OCI-M2 (cell line): ENCODE data around the gene CELA2A.
"Not testable (repeated sequence)": the region's sequence is repeated elsewhere in the genome, so short reads cannot be mapped to it uniquely, and the experiment has no call there.

Experiments used
- DNase-seq: peaks from one replicate; lab custom pipeline; 2025; ENCODE audit not compliant: unreplicated experiment; lab: John Stamatoyannopoulos, UW

The CELA2A gene

DNA sequence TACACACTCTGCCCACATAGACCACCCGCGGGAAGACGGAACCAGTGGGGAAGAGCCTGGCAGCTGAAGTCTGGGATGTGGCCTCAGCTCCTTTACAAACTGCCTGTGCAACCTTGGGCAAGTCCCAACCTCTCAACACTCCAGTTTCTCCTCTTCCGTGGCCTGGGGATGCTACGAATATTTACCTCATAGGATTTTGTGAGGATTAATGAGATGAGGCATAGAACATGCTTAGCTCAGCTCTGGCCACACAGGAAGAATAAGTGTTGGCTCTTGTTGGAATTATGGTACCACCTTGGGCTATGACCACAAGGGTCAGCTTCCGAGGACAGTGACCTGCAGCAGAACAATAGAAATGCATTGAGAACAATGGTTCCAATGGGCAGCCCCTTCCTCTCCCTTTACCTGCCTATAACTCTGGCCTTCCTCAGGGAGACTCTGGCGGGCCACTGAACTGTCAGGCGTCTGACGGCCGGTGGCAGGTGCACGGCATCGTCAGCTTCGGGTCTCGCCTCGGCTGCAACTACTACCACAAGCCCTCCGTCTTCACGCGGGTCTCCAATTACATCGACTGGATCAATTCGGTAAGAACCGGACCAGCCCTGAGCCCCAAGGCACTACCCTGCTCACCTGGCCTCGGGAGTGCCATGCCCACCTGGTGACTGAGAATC, 10.6 kb downstream of the CELA2A start:
- DNase-seq = not testable (repeated sequence)

DNA sequence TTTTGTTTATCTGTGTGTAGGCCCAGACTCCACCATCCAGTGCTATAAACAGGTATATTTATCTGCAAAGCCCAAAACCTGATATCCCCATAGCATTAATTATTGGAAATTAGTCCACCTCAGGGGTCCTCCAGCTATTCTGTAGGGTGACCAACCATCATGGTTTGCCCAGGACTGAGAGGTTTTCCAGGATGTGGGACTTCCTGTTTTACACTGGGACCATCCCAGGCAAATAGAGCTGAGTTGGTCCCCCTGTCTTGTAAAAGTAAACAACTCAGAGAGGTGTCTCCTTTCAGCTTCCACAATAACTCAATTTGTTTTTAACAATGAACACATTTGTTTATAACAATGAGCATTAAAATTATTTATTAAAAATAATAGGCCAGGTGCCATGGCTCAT, 11.6 kb downstream of the CELA2A start:
- no peak for DNase-seq

DNA sequence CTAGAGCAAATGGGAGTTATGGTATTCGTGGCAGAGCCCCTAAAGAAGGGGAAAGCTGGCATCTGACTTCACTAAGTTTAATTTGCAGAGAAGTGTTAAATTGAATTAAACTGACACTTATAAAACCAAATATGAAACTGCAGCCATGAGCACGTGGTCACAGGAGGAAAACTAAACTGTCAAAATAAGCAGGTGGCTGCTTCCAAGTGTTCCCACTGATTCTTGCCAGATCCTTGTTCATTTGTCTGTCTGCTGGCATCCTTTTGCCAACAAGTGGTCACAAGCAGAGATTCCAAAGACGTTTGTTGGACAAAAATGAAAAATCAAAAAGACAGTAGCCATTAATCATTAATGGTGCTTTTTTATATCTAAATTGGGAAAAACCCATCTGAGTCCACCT, 12.8 kb downstream of the CELA2A start:
- DNase-seq = no peak

DNA sequence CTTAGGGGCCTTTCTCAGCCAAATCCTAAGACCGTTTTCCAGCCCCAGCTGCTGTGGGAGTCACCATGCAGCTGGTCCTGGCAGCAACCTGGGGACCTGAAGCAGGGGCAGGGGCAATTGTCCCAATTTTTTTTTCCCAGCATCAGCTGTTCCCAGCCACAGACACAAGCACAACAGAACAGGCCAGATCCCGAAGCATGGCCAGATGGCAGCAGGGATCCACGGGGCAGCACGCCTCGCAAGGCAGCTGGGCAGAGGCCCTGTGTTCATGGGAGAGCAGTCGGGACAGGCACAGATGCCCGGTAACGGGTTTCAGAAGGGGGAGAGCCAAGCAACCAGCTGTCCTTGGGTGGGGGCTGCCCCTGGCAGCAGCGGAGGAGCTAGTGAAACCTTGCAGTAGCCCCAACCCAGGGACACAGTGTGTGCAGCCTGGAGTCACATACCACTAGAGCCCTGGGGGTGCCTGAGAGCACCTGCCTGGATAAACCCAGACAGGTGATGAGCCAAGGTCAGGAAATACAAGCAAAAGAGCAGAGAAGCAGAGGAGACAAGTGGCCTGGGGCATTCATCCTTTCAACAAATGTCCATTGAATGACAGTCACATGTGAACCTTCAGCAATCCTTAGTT, 13.4 kb downstream of the CELA2A start:
- not testable (repeated sequence) for DNase-seq

DNA sequence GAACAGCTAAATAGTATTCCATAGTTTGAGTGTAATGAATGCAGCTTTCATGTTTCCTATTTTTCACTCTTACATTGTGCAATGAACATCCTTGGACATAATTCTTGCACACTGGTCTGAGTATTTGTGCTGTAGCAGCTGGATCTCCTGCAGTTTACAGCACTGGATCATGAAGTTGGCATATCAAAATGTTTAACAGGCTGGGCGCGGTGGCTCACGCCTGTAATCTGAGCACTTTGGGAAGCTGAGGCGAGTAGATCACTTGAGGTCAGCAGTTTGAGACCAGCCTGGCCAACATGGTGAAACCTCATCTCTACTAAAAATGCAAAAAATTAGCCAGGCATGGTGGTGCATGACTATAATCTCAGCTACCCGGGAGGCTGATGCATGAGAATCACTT, 14.5 kb downstream of the CELA2A start:
- not testable (repeated sequence) for DNase-seq

DNA sequence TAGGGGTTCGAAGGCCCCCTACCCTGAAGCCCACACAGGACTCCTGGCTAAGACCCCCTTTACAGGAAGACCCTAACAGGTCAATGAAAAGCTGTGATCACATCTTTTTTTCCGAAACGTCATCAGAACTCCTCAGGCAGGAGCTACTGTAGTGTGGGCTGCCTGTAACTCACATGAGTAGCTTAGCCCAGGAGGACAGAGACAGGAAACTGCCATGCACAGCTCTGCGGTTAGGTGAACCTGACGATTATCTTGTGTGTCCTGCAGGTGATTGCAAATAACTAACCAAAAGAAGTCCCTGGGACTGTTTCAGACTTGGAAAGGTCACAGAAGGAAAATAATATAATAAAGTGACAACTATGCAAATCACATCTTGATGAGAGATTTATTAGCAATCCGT, 15.2 kb downstream of the CELA2A start:
- not testable (repeated sequence) for DNase-seq

DNA sequence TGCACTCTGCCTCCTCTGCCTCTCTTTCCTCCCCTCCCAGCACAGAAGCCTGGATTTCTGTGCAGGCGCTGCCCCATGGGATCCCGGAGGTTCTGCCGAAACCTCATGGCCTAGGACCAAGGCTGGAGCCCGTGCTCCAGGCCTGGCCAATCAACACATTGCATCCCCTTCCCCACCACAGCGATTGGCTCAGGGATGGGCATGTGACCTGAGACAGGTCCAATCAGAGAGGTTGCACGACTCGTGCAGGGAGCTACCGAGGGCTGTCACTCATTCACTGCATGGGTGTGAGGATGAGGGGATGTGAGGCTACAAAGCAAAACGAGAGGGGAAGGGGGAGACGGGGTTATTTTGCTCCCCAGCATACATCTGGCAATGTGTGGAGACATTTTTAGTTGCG, 16.1 kb downstream of the CELA2A start:
- no peak for DNase-seq

DNA sequence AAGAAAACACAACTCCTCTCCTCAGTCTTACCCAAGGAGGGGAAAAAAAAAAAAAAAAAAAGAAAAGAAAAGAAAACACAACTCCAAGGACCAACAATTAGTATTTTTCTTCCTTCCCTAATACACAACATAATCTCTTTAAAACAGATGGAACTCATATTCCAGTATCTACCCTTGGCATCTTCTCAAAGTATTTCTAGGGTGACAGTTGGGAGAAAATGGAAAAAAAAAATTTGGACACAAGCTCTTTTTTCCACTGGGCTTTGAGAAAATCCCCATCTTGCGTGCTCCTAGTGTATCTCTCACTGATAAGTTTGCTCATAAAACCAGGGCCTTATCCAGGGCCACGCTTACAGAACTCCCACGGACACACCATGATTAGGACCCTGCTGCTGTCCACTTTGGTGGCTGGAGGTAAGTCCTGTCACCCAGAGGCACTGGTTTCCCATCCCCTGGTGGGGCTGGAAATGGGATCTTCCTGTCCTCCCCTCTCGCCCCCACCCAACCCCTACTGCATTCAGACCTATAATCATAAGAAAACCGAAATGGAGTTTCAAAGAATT, 19.3 kb downstream of the CELA2A start, which contains the start of gene CELA2B:
TSS of gene CELA2B (plus strand) at position 353 of the 563 bp plus-strand sequence. CDS start at position 375, 22 bp downstream.
- DNase-seq = no peak

DNA sequence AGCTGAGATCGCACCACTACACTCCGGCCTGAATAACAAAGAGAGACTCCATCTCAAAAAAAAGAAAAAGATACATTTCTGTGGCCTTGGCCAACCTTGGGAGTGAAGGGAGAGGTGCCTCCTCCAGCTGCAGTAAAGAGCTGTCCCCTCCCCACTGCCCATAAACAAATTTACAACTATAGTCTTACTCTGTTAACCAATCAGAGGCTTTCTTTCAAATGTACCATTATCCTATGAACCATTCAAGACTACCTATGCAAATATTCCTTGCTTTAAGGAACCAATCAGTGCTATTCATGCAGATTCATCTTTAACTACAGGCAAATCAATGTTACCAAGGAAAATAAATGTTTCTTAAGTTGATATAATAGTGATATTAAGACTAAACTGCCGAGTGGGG, 20.4 kb downstream of the CELA2A start:
- DNase-seq = no peak

DNA sequence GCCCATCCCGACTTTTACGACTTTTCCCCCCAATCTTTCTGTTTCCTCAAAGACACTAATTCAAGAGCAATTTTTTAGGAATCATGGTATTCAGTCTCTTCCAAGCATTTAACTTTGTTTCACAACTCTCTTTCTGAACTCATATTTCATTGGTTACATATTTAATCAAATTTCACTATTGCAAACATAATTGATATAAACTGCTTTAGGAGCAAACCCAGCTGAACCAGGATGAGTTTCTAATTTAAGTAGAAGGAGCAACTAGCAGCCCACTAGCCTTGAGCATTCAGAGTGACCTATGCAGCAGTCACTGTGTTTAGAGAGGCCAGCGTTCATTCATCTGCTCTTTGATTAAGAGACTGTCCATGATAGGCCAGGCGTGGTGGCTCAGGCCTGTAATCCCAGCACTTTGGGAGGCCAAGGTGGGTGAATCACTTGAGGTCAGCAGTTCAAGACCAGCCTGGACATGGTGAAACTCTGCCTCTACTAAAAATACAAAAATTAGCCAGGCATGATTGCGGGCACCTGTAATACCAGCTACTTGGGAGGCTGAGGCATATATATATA, 21.2 kb downstream of the CELA2A start:
- no peak for DNase-seq

DNA sequence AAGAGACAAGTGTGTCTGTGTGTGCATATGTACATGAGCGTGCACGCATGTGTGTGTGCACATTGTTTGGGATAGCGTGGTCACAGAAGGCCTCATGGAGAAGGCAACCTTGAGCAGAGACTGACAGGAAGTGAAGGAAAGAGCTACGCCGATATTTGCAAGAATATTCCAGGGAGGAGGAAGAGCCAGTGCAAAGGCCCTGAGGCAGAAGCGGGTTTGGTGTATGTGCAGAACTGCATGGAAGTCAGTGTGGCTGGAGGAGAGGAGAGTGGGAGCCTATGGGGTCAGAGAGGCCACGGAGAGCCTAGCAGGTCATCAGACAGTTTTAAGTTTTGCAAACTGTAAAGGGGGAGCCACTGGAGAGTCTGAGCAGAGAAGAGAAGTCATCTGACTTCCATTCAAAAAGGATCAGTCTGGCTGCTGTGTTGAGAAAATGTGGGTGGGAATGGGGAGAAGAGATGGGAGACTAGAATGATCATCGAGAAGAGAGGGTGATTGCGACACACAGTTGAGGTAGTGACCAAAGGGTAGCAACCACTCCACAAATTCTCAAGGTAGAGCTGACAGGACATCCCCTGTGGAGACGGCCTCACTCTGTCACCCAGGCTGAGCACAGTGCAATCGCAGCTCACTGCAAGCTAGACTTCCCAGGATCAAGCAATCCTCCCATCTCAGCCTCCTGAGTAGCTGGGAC, 23.3 kb downstream of the CELA2A start:
- DNase-seq = no peak

DNA sequence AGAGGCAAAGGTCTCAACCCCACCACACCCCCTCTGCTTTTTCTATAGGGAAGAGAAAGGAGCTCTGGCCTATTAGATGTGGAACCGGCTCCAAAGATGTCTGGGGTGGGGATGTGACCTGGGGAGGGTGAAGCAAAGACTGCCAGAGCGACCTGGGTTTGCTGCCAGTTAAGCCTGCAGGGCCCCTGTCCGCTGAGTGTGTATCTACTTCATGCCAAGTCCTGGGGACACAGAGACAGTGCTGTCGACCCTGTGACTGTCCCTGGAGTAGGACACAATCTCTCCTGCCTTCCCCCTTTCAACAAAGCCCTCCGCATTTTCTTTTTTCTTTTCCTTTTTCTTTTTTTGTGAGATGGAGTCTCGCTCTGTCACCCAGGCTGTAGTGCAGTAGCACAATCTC, 25.9 kb downstream of the CELA2A start:
- DNase-seq = not testable (repeated sequence)

DNA sequence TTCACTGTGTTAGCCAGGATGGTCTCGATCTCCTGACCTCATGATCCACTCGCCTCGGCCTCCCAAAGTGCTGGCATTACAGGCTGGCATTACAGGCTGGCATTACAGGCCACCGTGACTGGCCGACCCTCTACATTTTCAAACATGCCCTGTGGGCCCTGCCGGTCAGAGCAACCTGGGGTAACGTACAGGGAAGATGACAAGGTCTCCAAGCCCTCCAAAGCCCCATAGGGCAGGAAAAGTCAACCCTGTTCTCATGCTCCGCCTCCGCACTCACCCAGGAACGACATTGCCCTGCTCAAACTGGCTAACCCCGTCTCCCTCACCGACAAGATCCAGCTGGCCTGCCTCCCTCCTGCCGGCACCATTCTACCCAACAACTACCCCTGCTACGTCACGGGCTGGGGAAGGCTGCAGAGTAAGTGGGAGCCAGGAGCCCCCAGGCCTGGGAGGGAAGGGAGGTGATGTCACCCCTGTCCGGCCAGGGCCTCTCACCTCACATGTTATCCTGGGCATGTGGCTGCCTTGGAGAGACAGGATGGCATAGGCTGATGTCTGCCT, 26.5 kb downstream of the CELA2A start:
- DNase-seq = not testable (repeated sequence)

DNA sequence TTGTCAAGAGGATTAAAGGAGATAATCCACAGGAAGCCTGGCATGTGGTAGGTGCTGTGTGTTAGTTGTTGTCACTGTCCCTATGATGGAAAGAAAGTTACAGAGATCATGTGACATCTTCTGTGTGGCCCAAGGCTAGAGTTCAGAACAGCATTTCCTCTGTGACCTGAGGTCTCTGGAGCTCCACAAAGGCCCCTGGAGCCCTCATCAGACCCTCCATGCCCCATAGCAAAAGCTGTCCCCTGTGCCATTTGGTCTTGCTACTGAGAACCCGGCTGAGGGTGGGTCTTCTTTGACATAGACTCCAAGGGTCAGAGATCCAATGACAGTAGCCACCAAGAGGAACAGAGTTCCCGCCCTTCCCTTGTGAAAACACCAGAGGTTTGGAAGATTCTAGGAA, 27.4 kb downstream of the CELA2A start:
- no peak for DNase-seq

DNA sequence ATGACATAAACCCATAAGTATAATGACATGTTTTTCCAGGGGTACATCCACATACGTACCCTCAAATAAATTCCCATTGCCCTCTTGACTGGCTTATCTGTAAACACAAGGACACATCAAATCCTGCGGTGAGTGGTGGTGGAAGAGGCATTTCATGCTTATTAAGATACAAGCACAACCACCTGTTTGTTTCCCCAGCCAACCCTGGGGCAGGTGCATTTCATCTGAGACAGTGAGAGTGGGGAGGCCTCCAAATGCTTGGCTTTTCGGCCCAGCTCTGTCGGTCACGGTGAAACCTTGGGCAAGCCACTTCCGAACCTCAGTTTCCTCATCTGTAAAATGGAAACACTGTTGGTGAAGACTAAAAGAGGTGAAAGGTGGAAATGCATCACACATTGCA, 27.9 kb downstream of the CELA2A start:
- DNase-seq = not testable (repeated sequence)

DNA sequence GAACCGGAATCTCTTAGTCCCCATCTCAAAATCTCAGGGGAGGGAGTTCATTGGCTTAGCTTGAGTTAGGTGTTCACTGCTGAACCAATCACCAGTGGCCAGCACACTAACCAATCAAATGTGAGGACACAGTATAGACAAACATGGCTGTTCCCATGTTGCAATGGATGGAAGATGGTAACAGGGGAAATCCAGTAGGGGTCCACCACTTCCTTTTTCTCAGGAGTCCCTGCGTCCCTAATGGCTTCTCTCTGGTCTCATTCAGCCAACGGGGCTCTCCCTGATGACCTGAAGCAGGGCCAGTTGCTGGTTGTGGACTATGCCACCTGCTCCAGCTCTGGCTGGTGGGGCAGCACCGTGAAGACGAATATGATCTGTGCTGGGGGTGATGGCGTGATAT, 29.1 kb downstream of the CELA2A start:
- DNase-seq = no peak

DNA sequence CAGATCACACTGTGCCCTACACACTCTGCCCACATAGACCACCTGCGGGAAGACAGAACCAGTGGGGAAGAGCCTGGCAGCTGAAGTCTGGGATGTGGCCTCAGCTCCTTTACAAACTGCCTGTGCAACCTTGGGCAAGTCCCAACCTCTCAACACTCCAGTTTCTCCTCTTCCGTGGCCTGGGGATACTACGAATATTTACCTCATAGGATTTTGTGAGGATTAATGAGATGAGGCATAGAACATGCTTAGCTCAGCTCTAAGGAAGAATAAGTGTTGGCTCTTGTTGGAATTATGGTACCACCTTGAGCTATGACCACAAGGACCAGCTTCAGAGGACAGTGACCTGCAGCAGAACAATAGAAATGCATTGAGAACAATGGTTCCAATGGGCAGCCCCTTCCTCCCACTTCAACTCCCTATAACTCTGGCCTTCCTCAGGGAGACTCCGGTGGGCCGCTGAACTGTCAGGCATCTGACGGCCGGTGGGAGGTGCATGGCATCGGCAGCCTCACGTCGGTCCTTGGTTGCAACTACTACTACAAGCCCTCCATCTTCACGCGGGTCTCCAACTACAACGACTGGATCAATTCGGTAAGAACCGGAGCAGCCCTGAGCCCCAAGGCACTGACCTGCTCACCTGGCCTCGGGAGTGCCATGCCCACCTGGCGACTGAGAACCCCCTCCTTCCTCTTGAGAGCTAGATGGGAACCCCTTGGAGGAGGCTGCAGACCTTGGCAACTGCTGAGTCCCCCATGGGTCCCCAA, 30.5 kb downstream of the CELA2A start:
- DNase-seq = not testable (repeated sequence)

DNA sequence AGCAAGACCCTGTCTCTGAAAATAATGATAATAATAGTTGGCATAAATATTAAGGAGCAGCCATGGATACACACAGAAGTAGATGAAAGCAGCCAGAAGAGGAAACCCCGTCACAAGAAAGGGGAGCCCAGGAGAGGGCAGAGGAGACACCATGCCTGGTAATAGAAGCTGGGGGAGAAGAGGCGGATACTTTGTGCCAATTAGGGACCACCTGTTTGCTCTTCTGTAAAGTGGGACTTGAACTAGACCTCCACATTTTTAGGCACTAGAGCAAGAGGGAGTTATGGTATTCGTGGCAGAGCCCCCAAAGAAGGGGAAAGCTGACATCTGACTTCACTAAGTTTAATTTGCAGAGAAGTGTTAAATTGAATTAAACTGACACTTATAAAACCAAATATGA, 31.8 kb downstream of the CELA2A start:
- DNase-seq = no peak

DNA sequence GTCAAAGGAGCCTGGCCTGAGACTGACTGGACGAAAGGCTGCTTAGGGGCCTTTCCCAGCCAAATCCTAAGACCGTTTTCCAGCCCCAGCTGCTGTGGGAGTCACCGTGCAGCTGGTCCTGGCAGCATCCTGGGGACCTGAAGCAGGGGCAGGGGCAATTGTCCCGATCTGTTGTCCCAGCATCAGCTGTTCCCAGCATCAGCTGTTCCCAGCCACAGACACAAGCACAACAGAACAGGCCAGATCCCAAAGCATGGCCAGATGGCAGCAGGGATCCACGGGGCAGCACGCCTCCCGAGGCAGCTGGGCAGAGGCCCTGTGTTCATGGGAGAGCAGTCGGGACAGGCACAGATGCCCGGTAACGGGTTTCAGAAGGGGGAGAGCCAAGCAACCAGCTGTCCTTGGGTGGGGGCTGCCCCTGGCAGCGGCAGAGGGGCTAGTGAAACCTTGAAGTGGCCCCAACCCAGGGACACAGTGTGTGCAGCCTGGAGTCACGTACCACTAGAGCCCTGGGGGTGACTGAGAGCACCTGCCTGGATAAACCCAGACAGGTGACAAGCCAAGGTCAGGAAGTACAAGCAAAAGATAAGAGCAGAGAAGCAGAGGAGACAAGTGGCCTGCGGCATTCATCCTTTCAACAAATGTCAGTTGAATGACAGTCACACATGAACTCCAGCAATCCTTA, 32.7 kb downstream of the CELA2A start:
- DNase-seq = no peak

DNA sequence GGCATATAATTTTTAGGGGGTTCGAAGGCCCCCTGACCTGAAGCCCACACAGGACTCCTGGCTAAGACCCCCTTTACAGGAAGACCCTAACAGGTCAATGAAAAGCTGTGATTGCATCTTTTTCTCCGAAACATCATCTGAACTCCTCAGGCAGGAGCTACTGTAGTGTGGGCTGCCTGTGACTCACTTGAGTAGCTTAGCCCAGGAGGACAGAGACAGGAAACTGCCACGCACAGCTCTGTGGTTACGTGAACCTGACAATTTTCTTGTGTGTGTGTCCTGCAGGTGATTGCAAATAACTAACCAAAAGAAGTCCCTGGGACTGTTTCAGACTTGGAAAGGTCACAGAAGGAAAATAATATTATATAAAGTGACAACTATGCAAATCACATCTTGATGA, 34.5 kb downstream of the CELA2A start:
- not testable (repeated sequence) for DNase-seq
